GM12872 (cell line): Measurements from ENCODE around the gene MITF.

Source experiments
- CTCF ChIP-seq: IDR thresholded peaks from 3 replicates; pipeline ENCODE4 v1.5.1; 2011; ENCODE audit warnings: low read depth, mild to moderate bottlenecking, low read length, moderate library complexity; ENCODE audit not compliant: insufficient read depth

MITF gene

DNA sequence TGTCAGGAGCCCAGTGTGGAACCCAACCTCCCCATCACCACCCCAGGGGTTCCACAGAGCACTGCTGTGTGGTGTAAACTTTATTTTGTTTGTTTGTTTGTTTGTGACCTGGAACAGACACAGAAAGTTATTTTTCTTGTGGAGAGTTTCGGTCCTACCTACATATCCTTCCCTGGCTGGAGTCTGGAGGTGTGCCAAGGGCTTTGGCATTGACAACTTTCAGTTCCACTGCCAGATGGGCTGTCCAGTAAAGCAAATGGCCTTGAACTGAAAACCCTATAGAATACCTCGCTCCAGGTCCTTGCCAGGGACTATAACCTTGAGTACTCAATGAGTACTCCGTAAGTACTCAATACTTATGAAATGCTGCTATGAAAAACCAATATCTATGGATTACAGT lies 103.5 kb downstream of the MITF start:
- TF ChIP-seq CTCF = no peak

- TF ChIP-seq CTCF = no peak
These were observed 105.4 kb downstream of the MITF start for GRCh38 chr3:69844706-69845105.

- no peak for TF ChIP-seq CTCF
These were observed 108.0 kb downstream of the MITF start for GRCh38 chr3:69847303-69847702.

DNA sequence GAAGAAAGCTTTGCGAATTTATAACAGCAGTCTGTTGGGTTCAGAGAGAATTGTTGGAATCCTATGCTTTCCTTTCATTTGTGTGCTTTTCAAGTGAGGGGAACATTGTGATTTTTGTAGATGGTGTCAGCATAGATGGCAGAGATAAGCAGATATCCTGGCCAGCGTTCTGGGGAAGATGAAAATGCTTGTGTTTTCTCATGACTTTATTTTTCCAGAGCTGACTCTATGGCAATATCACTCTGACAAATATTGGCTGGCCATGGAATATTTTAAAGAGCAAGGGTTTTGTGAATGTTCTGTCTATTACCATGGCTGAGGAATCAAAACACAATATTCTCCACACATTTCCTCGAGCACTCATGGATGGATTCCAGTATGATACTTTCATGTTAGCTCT lies 108.8 kb downstream of the MITF start:
- no peak for TF ChIP-seq CTCF

DNA sequence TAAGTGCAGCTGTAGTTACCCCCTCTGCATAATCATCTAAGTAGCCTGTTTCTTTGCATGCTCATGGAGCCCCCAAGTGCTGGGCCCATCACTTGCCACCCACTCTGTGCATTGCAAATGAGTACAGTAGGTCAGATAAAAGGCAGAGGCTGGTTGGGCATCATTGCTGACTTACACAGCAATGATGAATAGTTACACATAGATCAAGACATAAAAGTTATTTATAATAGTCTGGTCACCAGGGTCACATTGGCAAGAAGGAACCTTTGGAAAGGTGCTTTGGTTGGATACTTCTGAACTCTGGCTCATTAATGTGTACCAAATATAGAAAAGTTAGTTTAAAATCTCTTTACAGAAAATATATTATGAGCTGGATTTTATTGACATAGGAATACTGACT lies 111.6 kb downstream of the MITF start:
- TF ChIP-seq CTCF = no peak

- no peak for TF ChIP-seq CTCF
These were observed 113.8 kb downstream of the MITF start for GRCh38 chr3:69853027-69853426.

GRCh38 chr3:69855436-69856162 lies 116.3 kb downstream of the MITF start:
- no peak for TF ChIP-seq CTCF
